ENCODE measurements around the gene RALY. TPM values are rescaled to one million over a fixed set of nuclear protein-coding genes. Genes with fewer than 3 reads are reported as not detected.

RALY gene
- polyA plus RNA-seq, 2 of the 4 experiments (the other 2 are of a cell fraction): 63.4 to 102 TPM

GRCh38 chr20:34001378-34001777 is 7.7 kb downstream of the RALY start:
- DNase-seq (ENCODE audit: low read depth in 1 of 2, low spot score in 1 of 2): no peak
- no peak for ATAC-seq
- no peak for FAIRE-seq
- 82% methylated on average over 2 of the region's 2 CpGs for WGBS (ENCODE audit: missing lambda C conversion rate)
- Histone ChIP-seq H3K27ac (no peak overlapping the region), H3K4me1 (peaks cover 15% of the 10 kb centered on the region), H3K9me3 (no peaks in the 10 kb centered on the region), H3K4me3 (no peak overlapping the region), H3K4me2 (no peak overlapping the region)
- POLR2A ChIA-PET: no interaction called here
- CTCF ChIA-PET: interaction anchor here (1.2 kb wide), 1 partner anchor 69 kb away, joined by 5 read pairs; no protein-coding TSS in a partner anchor
- TF ChIP-seq HDAC2 (IDR thresholded peaks at IDR 0.05): no peak
- TF ChIP-seq SREBF2 (IDR thresholded peaks at IDR 0.05): no peak
- TF ChIP-seq SMC3 (IDR thresholded peaks at IDR 0.05): no peak
- no peak for TF ChIP-seq HES2 (IDR thresholded peaks at IDR 0.05)
- no peak for TF ChIP-seq POLR2A (IDR thresholded peaks at IDR 0.05; ENCODE audit: low read length)
- TF ChIP-seq HOXB5 (CRISPR knock-in tag; IDR thresholded peaks at IDR 0.05): no peak
- TF ChIP-seq ELK1 (IDR thresholded peaks at IDR 0.05; ENCODE audit: low read depth, low read length): no peak
- TF ChIP-seq ATOH8 (CRISPR knock-in tag; IDR thresholded peaks at IDR 0.05; ENCODE audit: low read depth): no peak
- TF ChIP-seq MAFK (IDR thresholded peaks at IDR 0.05; ENCODE audit: partially characterized antibody): no peak
- no peak for TF ChIP-seq HOXA7 (CRISPR knock-in tag; IDR thresholded peaks at IDR 0.05)
- no peak for TF ChIP-seq E2F6 (IDR thresholded peaks at IDR 0.05; ENCODE audit: borderline replicate concordance, low read depth)
- TF ChIP-seq MAX (IDR thresholded peaks at IDR 0.05): no peak
- TF ChIP-seq FOXS1 (CRISPR knock-in tag; IDR thresholded peaks at IDR 0.05): no peak
- no peak for TF ChIP-seq CBX2 (IDR thresholded peaks at IDR 0.05; ENCODE audit: borderline replicate concordance, low read depth)
- no peak for TF ChIP-seq TP53 (CRISPR knock-in tag; IDR thresholded peaks at IDR 0.05)

GRCh38 chr20:34004227-34004626 is 10.5 kb downstream of the RALY start:
- Histone ChIP-seq H3K9me3 (no peaks in the 10 kb centered on the region), H3K27ac (no peak overlapping the region), H3K4me1 (peaks cover 11% of the 10 kb centered on the region), H3K4me3 (no peak overlapping the region), H3K4me2 (no peak overlapping the region)
- 56% methylated on average over 2 of the region's 2 CpGs for WGBS (ENCODE audit: missing lambda C conversion rate)
- no peak for TF ChIP-seq SREBF2 (IDR thresholded peaks at IDR 0.05)
- TF ChIP-seq RCOR1 (IDR thresholded peaks at IDR 0.05; ENCODE audit: low read depth, low read length): no peak
- no peak for TF ChIP-seq USF2 (IDR thresholded peaks at IDR 0.05)
- TF ChIP-seq CHD4 (IDR thresholded peaks at IDR 0.05; ENCODE audit: borderline replicate concordance): no peak
- TF ChIP-seq GATA3 (IDR thresholded peaks at IDR 0.05; ENCODE audit: borderline replicate concordance): no peak
- no peak for TF ChIP-seq HOXB13 (CRISPR knock-in tag; IDR thresholded peaks at IDR 0.05; ENCODE audit: low read depth)
- no peak for TF ChIP-seq TP53 (CRISPR knock-in tag; IDR thresholded peaks at IDR 0.05)
- no peak for TF ChIP-seq PBX3 (IDR thresholded peaks at IDR 0.05)
- no peak for TF ChIP-seq FOSB (CRISPR knock-in tag; IDR thresholded peaks at IDR 0.05)
- no peak for TF ChIP-seq E2F6 (IDR thresholded peaks at IDR 0.05; ENCODE audit: borderline replicate concordance, low read depth)
- no peak for TF ChIP-seq BCL3 (IDR thresholded peaks at IDR 0.05)
- no peak for TF ChIP-seq ZNF302 (CRISPR knock-in tag; IDR thresholded peaks at IDR 0.05)
- TF ChIP-seq EP300 (IDR thresholded peaks at IDR 0.05): no peak
- ChIA-PET POLR2A (interaction anchor here (1.3 kb wide), 1 partner anchor 11 kb away, joined by 3 read pairs; no protein-coding TSS in a partner anchor), CTCF (interaction anchor here (0.9 kb wide), 1 partner anchor 9 kb away, joined by 3 read pairs; no protein-coding TSS in a partner anchor)
- FAIRE-seq (no peak), DNase-seq (ENCODE audit: low read depth in 1 of 2, low spot score in 1 of 2) (no peak), ATAC-seq (no peak)
